ENCODE results near the gene LDLRAD4.
"Not testable (repeated sequence)": the region's sequence is repeated elsewhere in the genome, so short reads cannot be mapped to it uniquely, and the experiment has no call there.

Gene LDLRAD4

GRCh38 chr18:13335903-13336302 lies 117.3 kb downstream of the LDLRAD4 start:
- Histone ChIP-seq H3K27me3 (ENCODE audit: insufficient read depth, low read depth, severe bottlenecking) (no peaks in the 10 kb centered on the region), H3K9me3 (ENCODE audit: severe bottlenecking) (no peaks in the 10 kb centered on the region), H3K4me3 (ENCODE audit: low read depth, low read length) (no peak overlapping the region), H3K36me3 (no peaks in the 10 kb centered on the region), H3K27ac (no peak overlapping the region)
- TF ChIP-seq CTCF (IDR thresholded peaks at IDR 0.05; ENCODE audit: low read depth, low read length) = no peak
- no peak for DNase-seq

GRCh38 chr18:13336841-13337240 lies 118.3 kb downstream of the LDLRAD4 start:
- Histone ChIP-seq H3K27ac (no peak overlapping the region), H3K36me3 (no peaks in the 10 kb centered on the region), H3K4me3 (ENCODE audit: low read depth, low read length) (no peak overlapping the region), H3K9me3 (ENCODE audit: severe bottlenecking) (no peaks in the 10 kb centered on the region), H3K27me3 (ENCODE audit: insufficient read depth, low read depth, severe bottlenecking) (no peaks in the 10 kb centered on the region)
- no peak for TF ChIP-seq CTCF (IDR thresholded peaks at IDR 0.05; ENCODE audit: low read depth, low read length)
- DNase-seq = no peak

GRCh38 chr18:13337369-13337768 lies 118.8 kb downstream of the LDLRAD4 start:
- Histone ChIP-seq H3K36me3 (no peaks in the 10 kb centered on the region), H3K4me3 (ENCODE audit: low read depth, low read length) (no peak overlapping the region), H3K9me3 (ENCODE audit: severe bottlenecking) (no peaks in the 10 kb centered on the region), H3K27me3 (ENCODE audit: insufficient read depth, low read depth, severe bottlenecking) (no peaks in the 10 kb centered on the region), H3K27ac (no peak overlapping the region)
- DNase-seq = no peak
- no peak for TF ChIP-seq CTCF (IDR thresholded peaks at IDR 0.05; ENCODE audit: low read depth, low read length)

GRCh38 chr18:13338318-13338717 lies 119.8 kb downstream of the LDLRAD4 start:
- no peak for DNase-seq
- H3K27ac ChIP-seq = no peak overlapping the region
- H3K27me3 ChIP-seq (ENCODE audit: insufficient read depth, low read depth, severe bottlenecking) = no peaks in the 10 kb centered on the region
- peaks cover 2% of the 10 kb centered on the region for H3K9me3 ChIP-seq (ENCODE audit: severe bottlenecking)
- no peak overlapping the region for H3K4me3 ChIP-seq (ENCODE audit: low read depth, low read length)
- no peaks in the 10 kb centered on the region for H3K36me3 ChIP-seq
- no peak for TF ChIP-seq CTCF (IDR thresholded peaks at IDR 0.05; ENCODE audit: low read depth, low read length)

- no peaks in the 10 kb centered on the region for H3K36me3 ChIP-seq
- H3K4me3 ChIP-seq (ENCODE audit: low read depth, low read length) = no peak overlapping the region
- TF ChIP-seq CTCF (IDR thresholded peaks at IDR 0.05; ENCODE audit: low read depth, low read length) = no peak
- no peak overlapping the region for H3K27ac ChIP-seq
- peaks cover 3% of the 10 kb centered on the region for H3K9me3 ChIP-seq (ENCODE audit: severe bottlenecking)
- no peaks in the 10 kb centered on the region for H3K27me3 ChIP-seq (ENCODE audit: insufficient read depth, low read depth, severe bottlenecking)
- no peak for DNase-seq
Measured at GRCh38 chr18:13339653-13340052, 121.1 kb downstream of the LDLRAD4 start.

- not testable (repeated sequence) for H3K9me3 ChIP-seq (ENCODE audit: severe bottlenecking); H3K27me3 ChIP-seq (ENCODE audit: insufficient read depth, low read depth, severe bottlenecking); H3K4me3 ChIP-seq (ENCODE audit: low read depth, low read length); H3K27ac ChIP-seq; DNase-seq; H3K36me3 ChIP-seq
Measured at GRCh38 chr18:13346449-13346848, 127.9 kb downstream of the LDLRAD4 start.

Measured in WERI-Rb-1 (cell line).